HepG2 (cell line): ENCODE results near the gene PSMG3. TPM values are rescaled to one million over a fixed set of nuclear protein-coding genes. Genes with fewer than 3 reads are reported as not detected.

Experiments
- AFF4 ChIP-seq: sonication (generic); formaldehyde crosslinking; IDR thresholded peaks from 2 replicates; pipeline ENCODE4 v1.4.0; 2020; ENCODE audit warnings: missing genetic modification reagents
- CHD4 ChIP-seq: fragments of 200-600 bp; sonication (generic); IDR thresholded peaks from 2 replicates; pipeline ENCODE4 v1.7.0; 2017; ENCODE audit warnings: mild to moderate bottlenecking, low read length, borderline replicate concordance
- FOSL1 ChIP-seq: sonication (generic); formaldehyde crosslinking; IDR thresholded peaks from 2 replicates; pipeline ENCODE4 v1.9.0; 2021; ENCODE audit warnings: missing genetic modification reagents, borderline replicate concordance
- MAFF ChIP-seq: IDR thresholded peaks from 2 replicates; pipeline ENCODE4 v1.6.1; 2011; ENCODE audit warnings: low read depth, low read length, improper control_type of control experiment
- PRMT3 ChIP-seq: sonication (generic); formaldehyde crosslinking; IDR thresholded peaks from 2 replicates; pipeline ENCODE4 v1.8.1; 2022; ENCODE audit warnings: low read depth, mild to moderate bottlenecking, moderate library complexity, missing genetic modification reagents, borderline replicate concordance
- TBL1XR1 ChIP-seq: fragments of 150-350 bp; IDR thresholded peaks from 2 replicates; pipeline ENCODE4 v1.6.1; 2014; ENCODE audit warnings: borderline replicate concordance, low read length; ENCODE audit not compliant: partially characterized antibody
- TCF7L2 ChIP-seq: IDR thresholded peaks from 2 replicates; pipeline ENCODE4 v1.6.1; 2011; ENCODE audit warnings: mild to moderate bottlenecking, low read depth, low read length, moderate library complexity
- ZNF124 ChIP-seq: sonication (generic); formaldehyde crosslinking; IDR thresholded peaks from 2 replicates; pipeline ENCODE4 v1.4.0; 2020; ENCODE audit warnings: missing genetic modification reagents
- ZNF230 ChIP-seq: sonication (generic); formaldehyde crosslinking; IDR thresholded peaks from 2 replicates; pipeline ENCODE4 v1.4.0; 2020; ENCODE audit warnings: mild to moderate bottlenecking, missing genetic modification reagents
- polyA plus RNA-seq, 8 experiments: library from polyadenylated mRNA; depleted of rRNA in 3 of 8; stranded (reverse) in 7 of 8; unstranded in 1 of 8; fragments of >200 nt; fragmentation: Illumina TruSeq in 4 of 8; extraction: Trizol in 4 of 8; gene quantifications; 2 replicates each; pipeline versions ENCODE4 v1.2.1 to v1.2.3, GENCODE V29; 2011 to 2016; ENCODE audit warnings: low read depth in 4 of 8, missing spikeins in 1 of 8, mixed read lengths in 1 of 8; ENCODE audit not compliant: insufficient read depth in 1 of 8
- total RNA-seq, 5 experiments: library from RNA; depleted of rRNA; stranded (reverse); fragments of >200 nt; fragmentation: Illumina TruSeq; extraction: Trizol; gene quantifications; 2 replicates each; pipeline ENCODE4 v1.2.3, GENCODE V29; 2016; ENCODE audit warnings: low read depth in 1 of 5
- TF ChIP-seq, protein P1 (sequence below): sonication (generic); formaldehyde crosslinking; IDR thresholded peaks from 2 replicates; pipeline ENCODE4 v1.4.0; 2020; ENCODE audit warnings: mild to moderate bottlenecking, low read depth, missing genetic modification reagents
- TF ChIP-seq, protein P2 (sequence below): sonication (generic); formaldehyde crosslinking; IDR thresholded peaks from 2 replicates; pipeline ENCODE4 v1.9.0; 2021; ENCODE audit warnings: missing genetic modification reagents, borderline replicate concordance
- TF ChIP-seq, protein P3 (sequence below): sonication (generic); formaldehyde crosslinking; IDR thresholded peaks from 2 replicates; pipeline ENCODE4 v1.4.0; 2020; ENCODE audit warnings: missing genetic modification reagents
- TF ChIP-seq, protein P4 (sequence below): sonication (generic); formaldehyde crosslinking; conservative IDR thresholded peaks from 2 replicates; pipeline ENCODE4 v1.5.0; 2020; ENCODE audit warnings: missing genetic modification reagents

Gene PSMG3
- total and polyA plus RNA-seq, 2 of the 13 experiments (the other 11 are each of a cell fraction or from before 2014, with no cell fraction given): 29.6 to 48.4 TPM

GRCh38 chr7:1542841-1543747, 26.7 kb downstream of the PSMG3 start (continued):
- TF ChIP-seq AFF4 (CRISPR knock-in tag) (no peak), ZNF124 (CRISPR knock-in tag) (no peak), ZNF230 (CRISPR knock-in tag) (no peak), FOSL1 (CRISPR knock-in tag) (0 out of 2 replicates have a peak, but pooled peaks have one; percentile 14), TBL1XR1 (no peak), MAFF (no peak), PRMT3 (no peak), TCF7L2 (no peak), CHD4 (no peak)
- TF ChIP-seq, protein P1, sequence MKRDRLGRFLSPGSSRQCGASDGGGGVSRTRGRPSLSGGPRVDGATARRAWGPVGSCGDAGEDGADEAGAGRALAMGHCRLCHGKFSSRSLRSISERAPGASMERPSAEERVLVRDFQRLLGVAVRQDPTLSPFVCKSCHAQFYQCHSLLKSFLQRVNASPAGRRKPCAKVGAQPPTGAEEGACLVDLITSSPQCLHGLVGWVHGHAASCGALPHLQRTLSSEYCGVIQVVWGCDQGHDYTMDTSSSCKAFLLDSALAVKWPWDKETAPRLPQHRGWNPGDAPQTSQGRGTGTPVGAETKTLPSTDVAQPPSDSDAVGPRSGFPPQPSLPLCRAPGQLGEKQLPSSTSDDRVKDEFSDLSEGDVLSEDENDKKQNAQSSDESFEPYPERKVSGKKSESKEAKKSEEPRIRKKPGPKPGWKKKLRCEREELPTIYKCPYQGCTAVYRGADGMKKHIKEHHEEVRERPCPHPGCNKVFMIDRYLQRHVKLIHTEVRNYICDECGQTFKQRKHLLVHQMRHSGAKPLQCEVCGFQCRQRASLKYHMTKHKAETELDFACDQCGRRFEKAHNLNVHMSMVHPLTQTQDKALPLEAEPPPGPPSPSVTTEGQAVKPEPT (CRISPR knock-in tag): no peak
- TF ChIP-seq, protein P2, sequence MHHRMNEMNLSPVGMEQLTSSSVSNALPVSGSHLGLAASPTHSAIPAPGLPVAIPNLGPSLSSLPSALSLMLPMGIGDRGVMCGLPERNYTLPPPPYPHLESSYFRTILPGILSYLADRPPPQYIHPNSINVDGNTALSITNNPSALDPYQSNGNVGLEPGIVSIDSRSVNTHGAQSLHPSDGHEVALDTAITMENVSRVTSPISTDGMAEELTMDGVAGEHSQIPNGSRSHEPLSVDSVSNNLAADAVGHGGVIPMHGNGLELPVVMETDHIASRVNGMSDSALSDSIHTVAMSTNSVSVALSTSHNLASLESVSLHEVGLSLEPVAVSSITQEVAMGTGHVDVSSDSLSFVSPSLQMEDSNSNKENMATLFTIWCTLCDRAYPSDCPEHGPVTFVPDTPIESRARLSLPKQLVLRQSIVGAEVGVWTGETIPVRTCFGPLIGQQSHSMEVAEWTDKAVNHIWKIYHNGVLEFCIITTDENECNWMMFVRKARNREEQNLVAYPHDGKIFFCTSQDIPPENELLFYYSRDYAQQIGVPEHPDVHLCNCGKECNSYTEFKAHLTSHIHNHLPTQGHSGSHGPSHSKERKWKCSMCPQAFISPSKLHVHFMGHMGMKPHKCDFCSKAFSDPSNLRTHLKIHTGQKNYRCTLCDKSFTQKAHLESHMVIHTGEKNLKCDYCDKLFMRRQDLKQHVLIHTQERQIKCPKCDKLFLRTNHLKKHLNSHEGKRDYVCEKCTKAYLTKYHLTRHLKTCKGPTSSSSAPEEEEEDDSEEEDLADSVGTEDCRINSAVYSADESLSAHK: no peak
- TF ChIP-seq, protein P3, sequence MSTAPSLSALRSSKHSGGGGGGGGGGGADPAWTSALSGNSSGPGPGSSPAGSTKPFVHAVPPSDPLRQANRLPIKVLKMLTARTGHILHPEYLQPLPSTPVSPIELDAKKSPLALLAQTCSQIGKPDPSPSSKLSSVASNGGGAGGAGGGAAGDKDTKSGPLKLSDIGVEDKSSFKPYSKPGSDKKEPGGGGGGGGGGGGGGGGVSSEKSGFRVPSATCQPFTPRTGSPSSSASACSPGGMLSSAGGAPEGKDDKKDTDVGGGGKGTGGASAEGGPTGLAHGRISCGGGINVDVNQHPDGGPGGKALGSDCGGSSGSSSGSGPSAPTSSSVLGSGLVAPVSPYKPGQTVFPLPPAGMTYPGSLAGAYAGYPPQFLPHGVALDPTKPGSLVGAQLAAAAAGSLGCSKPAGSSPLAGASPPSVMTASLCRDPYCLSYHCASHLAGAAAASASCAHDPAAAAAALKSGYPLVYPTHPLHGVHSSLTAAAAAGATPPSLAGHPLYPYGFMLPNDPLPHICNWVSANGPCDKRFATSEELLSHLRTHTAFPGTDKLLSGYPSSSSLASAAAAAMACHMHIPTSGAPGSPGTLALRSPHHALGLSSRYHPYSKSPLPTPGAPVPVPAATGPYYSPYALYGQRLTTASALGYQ: no peak
- TF ChIP-seq, protein P4, sequence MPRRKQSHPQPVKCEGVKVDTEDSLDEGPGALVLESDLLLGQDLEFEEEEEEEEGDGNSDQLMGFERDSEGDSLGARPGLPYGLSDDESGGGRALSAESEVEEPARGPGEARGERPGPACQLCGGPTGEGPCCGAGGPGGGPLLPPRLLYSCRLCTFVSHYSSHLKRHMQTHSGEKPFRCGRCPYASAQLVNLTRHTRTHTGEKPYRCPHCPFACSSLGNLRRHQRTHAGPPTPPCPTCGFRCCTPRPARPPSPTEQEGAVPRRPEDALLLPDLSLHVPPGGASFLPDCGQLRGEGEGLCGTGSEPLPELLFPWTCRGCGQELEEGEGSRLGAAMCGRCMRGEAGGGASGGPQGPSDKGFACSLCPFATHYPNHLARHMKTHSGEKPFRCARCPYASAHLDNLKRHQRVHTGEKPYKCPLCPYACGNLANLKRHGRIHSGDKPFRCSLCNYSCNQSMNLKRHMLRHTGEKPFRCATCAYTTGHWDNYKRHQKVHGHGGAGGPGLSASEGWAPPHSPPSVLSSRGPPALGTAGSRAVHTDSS (CRISPR knock-in tag): no peak
